ENCODE results near the gene HDAC4. TPM values are rescaled to one million over a fixed set of nuclear protein-coding genes. Genes with fewer than 3 reads are reported as not detected.

The HDAC4 gene
- total RNA-seq, 1 donor from 2014 or later: 18.3 TPM

DNA sequence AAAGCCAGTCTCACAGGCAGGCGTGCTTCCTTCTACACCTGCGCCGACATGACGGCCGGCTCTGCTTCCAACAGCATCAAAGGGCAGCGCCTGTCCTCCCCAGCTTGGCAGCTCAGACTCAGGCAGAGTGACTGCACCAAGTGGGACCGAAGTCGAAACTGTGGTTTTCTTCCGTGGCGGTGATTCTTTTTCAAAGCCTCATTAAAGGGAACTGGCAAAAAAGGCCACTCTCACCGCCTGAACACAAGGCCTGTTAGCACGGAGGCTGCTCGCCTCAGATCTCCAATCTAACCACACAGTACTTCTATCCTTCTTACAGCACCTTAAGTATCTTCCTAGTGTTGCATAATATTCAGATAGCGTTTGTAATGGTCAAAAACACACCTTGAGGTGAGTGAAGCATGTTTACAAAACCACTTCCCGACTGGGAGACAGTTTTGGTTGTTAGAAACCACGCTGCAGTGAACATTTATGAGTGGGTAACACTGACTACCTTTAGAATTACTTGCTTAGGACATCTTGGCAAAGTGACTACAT lies 236.4 kb downstream of the HDAC4 start:
- DNase-seq (ENCODE audit: extremely low read depth, low read depth, low spot score): no peak

DNA sequence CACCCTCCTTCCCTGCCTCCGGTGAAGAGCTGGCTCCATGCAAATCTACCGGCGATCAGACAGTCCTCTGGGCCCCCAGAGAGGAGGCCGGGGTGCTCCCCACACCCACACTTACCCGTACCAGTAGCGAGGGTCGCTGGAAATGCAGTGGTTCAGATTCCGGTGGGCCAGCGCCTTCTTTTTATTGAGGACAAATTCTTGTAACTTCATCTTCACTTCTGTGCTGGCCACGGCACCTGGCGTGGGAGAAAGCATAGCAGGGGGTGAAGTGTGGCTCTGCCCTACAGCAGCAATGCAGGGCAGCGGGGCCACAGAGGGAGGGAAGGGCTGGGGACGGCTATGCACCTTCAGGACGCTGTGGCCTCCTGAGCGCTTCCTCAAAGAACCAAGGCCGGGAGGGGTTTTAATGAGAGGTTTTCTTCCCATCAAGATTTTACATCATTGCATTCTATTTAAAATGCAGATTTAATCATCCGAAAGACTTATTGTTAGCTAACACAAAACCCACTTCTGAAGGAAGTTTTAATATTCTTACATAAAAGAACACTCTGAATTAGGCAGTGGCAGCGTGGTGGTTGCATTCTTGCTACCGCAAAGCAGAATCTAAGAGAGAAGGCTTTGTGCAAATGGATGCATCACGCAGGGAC lies 237.0 kb downstream of the HDAC4 start:
- no peak for DNase-seq (ENCODE audit: extremely low read depth, low read depth, low spot score)

DNA sequence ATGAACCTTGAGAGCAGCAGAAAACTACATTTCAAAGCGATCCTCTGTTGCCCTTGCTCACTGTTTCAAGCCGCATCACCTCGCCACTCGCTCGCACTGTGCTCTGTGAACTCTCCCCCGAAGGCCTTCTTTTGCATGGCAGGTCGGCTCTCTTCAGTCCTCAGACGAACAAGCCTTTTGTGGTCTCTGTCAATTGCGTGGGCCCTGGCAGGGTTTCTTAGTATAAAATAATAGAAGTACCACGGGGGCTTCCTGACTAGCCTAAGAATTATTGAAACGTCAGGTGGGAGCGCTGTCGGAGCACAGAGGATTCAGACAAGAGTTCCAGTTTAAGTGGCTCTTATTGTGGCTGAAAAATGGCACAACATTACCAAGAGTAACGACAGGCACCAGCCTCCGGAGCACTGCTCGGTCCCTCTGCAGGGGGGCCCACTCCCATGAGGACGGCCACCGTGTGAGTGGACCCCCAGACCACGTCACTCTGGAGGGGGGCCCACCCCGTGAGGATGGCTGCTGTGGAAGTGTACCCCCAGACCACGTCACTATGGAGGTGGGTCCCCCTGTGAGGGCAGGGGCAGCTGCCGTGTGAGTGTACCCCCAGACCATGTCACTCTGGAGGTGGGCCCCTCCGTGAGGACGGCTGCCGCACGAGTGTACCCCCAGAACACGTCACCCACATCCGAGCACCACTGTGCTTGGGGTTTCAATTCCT lies 237.7 kb downstream of the HDAC4 start:
- DNase-seq (ENCODE audit: extremely low read depth, low read depth, low spot score): no peak

DNA sequence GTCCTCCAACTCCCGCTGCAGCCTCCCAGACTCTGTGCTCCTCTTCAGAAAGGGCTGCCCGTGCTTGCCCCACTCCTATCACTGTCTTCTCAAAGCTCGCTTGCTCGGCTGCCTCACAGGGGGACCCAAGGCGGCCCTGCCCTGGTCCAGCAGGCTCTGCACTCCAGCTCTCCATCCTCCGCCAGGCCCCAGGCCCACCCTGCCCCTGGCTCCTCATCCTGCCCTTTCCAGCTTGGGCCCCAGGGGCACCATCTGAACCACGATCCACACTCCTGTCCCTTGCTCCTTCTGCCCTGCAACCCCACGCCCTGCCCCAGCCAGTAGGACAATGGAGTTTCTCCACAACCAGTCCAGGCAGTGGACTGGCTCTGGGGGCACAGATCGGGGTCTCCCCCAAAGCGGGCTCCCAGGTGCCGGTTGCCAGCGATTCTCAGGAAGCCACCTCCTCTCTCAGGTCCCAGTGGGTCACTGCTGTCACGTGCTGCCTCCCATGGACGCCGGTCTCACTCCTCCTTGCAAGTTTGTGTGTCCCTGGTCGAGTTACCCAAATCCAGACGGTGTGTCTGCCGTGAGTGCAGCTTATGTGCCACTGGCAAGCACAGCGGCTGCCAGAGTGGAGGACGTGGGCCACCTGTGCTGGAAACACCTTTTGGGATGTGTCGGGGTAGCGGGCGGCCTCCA lies 238.5 kb downstream of the HDAC4 start:
- DNase-seq (ENCODE audit: extremely low read depth, low read depth, low spot score): no peak

DNA sequence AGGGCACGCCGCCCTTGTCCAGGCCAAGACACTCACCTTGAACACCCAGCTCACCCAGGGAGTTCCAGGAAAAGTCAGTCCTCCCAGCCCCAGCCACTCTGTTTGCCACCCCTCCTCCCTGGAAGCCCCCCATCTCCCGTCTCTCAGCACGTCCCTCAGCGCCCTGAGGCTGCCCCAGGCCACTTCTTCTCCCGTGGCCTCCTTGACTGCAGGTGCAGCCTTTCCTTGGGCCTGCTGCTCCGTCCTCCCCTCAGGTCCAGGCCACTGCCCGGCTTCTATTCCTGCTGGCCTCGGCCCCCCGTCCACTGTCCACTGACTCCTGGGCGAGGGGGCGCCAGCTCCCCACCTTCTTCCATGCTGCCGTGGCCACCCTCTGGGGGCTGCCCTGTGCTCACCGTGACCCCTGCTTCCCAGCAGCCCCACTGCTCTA lies 239.1 kb downstream of the HDAC4 start:
- DNase-seq (ENCODE audit: extremely low read depth, low read depth, low spot score): no peak

DNA sequence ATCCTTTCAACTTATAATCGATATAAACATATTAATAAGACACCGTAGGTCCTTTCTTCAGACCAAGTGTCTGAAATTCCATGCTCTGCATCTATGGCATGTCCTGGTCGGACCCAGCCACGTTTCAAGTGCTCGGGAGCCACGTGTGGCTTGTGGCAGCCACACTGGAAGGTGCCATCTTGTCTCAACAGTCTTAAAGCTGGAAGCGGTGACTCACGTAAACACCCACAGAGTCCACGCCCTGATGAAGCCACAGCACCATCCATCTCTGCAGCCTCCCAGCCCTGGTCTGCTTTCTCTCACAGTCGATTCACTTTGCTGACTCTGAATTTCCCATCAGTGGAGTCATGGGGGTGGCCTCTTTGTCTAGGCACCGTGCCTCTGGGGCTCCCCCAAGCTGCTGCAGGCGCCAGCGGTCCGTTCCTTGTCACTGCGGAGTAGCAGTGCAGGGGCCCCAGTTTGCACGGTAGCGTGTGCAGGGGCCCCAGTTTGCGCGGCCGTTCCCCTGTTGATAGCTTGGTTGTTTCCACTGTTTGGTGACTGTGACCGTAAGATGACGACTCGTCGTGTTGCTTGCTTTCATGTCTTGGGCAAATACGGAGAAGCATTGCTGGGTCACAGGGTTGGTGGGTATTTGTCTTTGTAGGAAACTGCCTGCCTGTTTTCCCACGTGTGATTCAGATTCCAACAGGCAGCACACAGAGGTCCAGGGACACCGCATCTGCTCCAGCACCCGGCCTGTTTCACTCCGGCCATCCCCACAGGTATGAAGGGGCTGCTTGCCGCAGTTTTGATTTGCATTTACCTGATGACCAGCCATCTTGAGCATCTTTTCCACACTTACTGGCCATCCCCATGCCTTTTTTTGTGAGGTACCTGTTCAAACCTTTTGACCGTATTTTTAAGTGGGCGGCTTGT lies 240.3 kb downstream of the HDAC4 start:
- DNase-seq (ENCODE audit: extremely low read depth, low read depth, low spot score): no peak

DNA sequence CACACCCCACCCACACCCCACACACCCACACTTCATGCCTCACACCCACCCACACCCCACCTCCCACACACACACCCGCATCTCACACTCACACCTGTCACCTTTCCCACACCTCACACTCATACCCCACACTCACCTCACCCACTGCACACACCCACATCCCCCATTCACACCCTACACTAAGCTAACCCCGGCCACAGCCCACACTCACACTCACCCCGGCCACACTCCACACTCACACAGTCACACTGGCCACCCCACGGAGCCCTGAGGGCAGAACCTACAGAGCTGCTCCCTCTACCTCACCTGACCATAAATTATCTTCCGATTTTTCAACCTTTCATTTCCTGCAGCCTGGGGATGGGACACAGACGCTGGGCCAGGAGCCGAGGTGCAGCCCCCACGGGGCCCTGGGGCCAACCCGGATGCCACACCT lies 241.3 kb downstream of the HDAC4 start:
- no peak for DNase-seq (ENCODE audit: extremely low read depth, low read depth, low spot score)

DNA sequence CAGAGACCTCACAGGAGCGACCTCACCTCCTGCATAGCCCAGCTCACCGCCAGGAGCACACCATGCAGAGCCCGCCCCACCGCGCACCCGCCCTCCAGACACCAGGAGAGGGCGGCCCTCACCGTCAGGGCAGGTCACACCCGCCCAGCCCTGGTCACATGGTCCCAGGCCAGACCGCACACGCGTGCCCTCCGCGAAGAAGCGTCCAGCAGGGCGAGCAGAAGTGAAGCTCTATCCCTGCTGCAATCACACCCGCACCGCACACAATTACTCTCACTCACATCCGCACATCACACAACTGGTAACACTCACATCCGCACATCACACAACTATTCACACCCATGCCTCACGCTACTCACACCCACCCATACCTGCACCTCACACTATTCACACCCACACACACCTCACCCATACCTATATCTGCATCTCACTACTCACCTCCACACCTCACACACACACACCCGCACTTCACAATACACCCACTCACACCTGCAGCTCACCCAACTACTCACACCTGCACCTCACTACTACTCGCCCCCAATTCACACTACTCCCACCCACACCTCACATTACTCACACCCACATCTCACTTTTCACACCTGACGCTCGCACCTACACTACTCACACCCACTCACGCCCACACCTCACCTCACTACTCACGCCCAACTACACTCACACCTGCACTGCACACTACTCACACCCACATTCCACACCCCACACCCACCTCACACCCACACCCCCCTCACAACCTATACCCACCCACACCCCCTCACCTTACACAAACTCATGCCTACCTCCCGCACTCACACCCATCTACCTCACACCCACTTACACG lies 242.0 kb downstream of the HDAC4 start:
- DNase-seq (ENCODE audit: extremely low read depth, low read depth, low spot score): no peak

DNA sequence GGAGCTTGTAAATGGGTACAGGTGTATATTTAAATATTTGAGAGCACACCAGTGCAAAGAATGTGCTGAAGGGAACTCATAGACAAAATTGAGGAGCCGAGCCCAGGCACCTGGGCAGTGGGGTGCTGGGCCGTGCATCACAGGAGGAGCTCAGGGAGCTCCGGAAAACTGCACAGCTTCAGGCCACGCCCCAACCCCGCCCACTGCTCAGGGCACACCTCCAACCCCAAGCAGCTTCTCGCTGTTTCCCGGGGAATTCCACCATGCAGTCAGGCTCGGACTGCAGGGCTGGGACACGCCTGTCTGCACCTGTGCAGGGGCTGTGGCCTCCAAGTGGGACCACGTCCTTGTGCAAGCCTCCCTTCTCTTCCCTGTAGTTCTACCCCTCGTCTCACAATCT lies 243.0 kb downstream of the HDAC4 start:
- DNase-seq (ENCODE audit: extremely low read depth, low read depth, low spot score): no peak

DNA sequence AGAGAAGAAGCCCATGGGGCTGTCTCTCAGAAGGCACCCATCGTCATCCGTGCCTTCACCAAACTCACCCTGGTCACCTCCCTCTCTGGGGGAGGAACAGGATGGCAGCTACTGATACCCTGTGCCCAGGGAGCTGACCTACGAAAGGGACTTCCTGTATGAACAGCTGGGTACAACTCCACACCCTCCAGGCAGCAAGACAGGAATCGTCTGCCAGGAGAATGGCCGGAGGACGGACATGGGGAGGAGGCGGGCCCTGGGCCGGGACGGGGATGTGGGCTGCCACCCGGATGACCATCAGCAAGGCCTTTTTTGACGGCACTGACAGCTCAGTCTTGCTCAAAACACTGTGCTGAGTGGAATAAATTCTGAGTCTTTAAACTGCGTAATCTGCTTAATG lies 243.6 kb downstream of the HDAC4 start:
- DNase-seq (ENCODE audit: extremely low read depth, low read depth, low spot score): no peak

DNA sequence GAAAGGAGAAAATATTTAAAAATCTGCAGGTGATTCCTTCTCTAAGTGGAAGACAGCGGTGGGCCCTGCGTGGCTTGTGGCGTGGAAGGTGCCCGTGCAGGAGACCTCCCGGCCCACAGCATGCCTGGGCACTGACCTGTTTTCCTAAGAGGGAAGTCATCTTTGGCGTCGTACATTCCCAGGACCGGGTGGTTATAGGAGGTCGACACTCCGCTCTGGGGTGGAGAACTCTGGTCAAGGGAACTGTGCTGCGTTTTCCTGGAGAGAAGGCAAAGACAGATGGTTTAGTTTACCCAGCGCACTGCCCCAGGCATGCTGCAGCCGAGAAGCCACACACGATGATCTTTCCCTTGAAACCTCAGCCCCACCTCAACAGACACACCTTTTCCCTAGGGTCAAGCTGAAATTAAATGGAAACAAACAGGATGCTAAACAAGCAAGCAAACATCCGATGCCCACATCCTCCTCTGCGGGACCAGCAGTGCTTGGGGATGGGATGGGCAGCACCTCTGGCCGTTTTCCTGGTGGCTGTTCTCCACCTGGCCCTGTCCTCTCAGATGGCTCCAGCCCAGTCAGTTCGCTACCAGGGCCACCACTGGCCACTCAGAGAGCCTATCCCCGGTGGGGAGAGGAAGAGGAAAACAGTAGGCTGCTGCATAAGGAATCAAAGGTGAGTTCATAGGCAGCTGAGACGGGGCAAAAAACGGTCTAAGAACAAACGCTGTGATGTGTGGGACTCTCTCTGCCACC lies 244.1 kb downstream of the HDAC4 start:
- DNase-seq (ENCODE audit: extremely low read depth, low read depth, low spot score): no peak

DNA sequence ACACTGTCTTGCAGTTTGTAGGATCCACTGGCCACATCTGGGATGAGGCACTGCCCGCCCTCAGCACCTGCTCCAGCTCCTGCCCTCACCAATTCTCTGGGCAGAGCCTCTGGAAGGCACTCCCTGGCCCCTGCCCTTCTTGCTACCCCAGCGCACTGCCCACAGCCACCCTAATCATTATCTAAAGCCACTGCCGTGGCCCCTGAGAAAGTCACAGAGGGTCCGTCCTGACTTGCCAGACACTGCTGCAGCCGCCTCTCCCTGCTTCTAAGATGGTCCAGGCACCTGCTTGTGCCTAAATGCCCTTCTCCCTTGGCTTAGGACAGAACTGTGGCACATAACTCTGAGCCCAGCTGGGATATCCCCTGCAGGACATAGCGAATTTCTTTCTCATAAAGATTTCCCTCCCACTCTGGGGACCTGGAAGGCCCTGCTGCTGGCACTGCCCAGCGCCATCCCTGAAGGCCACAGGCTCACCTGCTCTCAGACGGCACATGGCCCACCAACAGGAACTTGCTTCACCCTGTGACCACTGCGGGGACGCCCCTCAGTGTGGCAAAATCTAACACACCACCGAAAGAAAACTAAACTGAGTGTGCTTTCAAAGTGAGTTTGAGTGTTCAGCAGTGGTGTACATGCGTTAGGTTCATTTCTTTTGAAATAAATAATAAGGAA lies 244.9 kb downstream of the HDAC4 start:
- no peak for DNase-seq (ENCODE audit: extremely low read depth, low read depth, low spot score)

DNA sequence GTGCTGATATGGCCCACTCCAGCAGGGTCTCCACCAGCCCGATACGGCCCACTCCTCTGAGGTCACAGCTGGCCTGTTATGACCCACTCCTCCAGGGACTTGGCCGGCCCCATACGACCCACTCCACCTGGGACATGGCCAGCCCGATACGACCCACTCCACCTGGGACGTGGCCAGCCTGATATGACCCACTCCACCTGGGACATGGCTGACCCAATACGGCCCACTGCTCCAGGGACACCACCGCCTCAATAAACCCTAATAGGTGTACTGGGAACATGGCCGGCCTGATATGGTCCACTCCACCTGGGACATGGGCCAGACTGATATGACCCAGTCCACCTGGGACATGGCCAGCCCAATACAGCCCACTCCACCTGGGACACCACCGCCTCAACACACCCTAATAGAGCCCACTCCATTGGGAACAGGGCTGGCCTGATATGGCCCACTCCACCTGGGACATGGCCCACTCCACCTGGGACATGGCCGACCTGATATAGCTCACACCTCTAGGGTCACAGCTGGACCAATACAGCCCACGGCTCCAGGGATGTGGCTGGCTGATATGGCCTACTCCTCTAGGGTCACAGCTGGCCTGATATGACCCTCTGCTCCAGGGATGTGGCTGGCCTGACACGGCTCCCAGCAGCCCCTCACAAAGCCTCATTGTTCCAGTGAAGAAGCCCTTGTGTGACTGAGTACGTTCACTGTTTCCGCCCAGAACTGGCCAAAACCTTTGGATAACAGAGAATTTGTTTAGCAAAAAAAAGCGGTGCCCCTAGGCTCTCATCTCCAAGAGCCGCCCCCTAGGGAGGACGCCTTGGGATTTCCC lies 245.6 kb downstream of the HDAC4 start:
- DNase-seq (ENCODE audit: extremely low read depth, low read depth, low spot score): no peak

DNA sequence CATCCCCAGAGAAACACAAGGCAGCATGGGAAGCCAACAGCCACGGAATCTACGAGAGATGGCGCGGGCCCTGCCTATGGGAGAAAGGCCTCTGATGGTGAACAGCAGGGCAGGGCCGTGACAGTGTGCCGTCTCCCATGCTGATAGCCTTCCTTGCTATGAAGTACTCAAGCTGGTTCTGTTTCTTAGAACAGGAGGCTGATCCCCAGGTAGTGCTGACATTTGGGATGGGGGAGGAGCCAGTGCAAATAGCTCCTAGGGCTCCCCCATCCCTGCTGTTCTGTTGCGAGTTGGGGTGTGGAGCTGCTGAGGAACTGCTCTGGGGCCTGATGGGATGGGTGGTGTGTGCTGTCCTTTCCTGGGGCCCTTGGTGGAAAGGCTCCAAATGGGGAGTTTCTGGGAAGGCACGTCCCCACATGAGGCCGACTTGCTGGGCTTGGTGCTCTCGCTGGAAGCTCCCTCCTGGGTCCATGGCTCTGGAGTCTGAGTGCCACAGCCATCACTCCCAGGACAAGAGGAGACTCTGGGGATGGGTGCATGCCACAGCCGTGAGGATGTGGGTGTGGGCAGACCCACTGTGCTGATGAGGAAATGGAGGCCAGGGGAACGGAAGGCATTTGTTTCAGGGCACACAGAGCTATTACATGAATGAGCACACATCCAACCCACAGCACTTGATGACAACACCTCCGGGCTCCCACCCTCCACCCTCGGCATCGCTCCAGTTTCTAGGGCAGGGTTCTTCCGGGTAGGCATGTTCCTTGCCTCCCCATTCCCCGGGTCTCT lies 246.8 kb downstream of the HDAC4 start:
- DNase-seq (ENCODE audit: extremely low read depth, low read depth, low spot score): no peak

DNA sequence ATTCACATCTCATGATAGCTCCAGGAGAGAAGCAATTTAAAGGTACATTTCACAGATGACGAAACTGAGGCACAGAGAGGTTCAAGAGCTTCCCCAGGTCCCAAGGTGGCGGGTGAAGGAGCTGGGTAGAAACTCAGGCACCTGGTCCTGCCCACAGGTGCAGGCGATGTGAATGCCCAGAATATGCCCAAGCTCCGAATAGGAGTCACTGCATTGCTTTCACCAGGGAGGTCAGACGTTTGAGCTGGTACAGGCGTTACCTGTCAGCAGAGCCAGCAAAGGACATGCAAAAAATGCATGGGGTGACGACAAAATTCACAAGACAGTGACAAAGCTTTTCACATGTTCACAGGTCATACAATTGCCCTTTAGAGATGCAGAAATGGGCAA lies 247.9 kb downstream of the HDAC4 start:
- DNase-seq (ENCODE audit: extremely low read depth, low read depth, low spot score): no peak

DNA sequence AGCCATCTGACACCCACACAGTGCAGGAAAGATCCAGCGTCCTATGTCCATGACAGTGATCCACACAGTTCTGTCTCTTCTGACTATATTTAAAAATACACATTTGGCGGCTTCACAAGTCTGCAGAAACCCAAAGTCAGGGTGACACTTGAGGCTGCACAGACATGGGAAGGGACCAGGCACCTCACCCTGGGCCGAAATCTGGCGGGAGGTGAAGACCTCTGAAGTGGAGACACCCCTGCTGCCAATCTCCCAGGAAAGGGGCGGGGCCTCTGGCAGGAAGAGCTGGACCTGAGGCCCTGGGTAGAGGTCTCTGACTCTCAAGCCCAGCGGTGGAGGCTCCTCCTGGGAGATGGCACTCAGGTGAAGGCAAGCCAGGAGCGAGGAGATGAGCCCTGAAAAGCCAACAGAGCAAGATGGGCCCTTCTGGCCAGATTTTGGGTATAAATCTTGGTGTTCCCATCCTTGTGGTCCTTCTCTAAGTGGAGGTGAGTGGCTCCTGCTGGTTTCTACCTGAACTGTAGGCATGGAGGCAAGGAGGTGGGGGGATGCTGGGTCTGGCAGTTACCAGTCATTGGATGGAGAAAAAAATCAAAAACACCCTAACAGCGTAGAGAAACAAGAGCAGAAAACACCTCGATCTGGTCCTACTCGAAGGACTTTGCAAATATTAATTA lies 248.4 kb downstream of the HDAC4 start:
- DNase-seq (ENCODE audit: extremely low read depth, low read depth, low spot score): no peak

All from glomerular endothelial cell (primary cell).